GM12874 (cell line): ENCODE measurements around the gene COBLL1.

Source experiments
- TF ChIP-seq, protein P1 (sequence below): IDR thresholded peaks from 2 replicates; pipeline ENCODE4 v1.5.1; 2011; ENCODE audit warnings: low read depth, mild to moderate bottlenecking, control low read depth, low read length, moderate library complexity; ENCODE audit not compliant: insufficient read depth

The COBLL1 gene

DNA sequence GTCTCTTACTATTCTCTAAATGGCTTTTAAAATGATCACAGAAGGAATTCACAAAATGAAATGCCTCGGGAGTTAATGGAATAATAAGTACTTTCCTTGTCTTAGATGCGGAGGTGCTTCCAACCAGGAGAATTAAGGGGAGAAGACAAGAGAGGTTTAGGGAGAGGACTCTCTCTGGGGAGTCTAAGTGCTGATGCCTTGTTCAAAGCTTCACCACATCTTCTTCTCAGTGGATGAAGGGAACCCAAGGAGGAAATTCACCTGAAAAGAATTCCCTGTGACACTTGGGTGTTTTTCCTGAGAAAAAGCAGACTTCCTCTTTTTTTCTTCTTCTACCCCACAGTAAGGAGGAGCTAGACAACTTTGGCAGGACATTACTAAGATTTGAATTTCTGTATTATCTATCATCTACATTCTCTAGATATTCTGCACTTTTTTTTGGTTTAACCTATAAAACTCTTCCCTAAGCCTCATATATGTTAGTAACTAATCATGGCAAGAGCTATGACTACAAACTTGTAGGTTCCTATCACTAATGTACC lies 150.2 kb downstream of the COBLL1 start:
- TF ChIP-seq, protein P1, sequence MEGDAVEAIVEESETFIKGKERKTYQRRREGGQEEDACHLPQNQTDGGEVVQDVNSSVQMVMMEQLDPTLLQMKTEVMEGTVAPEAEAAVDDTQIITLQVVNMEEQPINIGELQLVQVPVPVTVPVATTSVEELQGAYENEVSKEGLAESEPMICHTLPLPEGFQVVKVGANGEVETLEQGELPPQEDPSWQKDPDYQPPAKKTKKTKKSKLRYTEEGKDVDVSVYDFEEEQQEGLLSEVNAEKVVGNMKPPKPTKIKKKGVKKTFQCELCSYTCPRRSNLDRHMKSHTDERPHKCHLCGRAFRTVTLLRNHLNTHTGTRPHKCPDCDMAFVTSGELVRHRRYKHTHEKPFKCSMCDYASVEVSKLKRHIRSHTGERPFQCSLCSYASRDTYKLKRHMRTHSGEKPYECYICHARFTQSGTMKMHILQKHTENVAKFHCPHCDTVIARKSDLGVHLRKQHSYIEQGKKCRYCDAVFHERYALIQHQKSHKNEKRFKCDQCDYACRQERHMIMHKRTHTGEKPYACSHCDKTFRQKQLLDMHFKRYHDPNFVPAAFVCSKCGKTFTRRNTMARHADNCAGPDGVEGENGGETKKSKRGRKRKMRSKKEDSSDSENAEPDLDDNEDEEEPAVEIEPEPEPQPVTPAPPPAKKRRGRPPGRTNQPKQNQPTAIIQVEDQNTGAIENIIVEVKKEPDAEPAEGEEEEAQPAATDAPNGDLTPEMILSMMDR: no peak

GRCh38 chr2:164690361-164690760 lies 151.3 kb downstream of the COBLL1 start:
- TF ChIP-seq, protein P1: no peak

DNA sequence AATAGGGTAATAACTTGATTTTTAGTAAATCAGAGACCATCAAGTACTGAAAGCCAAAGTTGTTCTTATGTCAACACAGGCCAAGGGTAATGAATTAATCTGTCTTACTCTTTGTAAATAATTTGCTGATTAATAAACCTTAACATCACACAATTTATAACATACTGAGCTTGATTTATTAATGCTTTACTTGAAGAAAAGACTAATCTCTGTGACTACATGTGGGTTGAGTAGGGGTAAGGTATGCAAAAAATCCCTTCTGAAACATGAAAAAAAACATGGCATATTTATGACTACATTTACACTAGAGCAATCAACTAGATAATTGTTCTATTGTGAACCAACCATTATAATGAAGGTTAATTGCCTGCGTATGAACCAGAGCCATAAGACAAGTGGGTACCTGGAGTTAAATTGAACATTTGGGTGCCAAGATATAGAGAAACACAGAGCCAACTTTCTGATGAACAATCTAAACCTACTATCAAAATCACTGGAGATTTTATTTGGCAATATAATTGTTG lies 152.7 kb downstream of the COBLL1 start:
- TF ChIP-seq, protein P1: no peak

- TF ChIP-seq, protein P1: no peak
These were observed 160.6 kb downstream of the COBLL1 start for GRCh38 chr2:164681009-164681408.

DNA sequence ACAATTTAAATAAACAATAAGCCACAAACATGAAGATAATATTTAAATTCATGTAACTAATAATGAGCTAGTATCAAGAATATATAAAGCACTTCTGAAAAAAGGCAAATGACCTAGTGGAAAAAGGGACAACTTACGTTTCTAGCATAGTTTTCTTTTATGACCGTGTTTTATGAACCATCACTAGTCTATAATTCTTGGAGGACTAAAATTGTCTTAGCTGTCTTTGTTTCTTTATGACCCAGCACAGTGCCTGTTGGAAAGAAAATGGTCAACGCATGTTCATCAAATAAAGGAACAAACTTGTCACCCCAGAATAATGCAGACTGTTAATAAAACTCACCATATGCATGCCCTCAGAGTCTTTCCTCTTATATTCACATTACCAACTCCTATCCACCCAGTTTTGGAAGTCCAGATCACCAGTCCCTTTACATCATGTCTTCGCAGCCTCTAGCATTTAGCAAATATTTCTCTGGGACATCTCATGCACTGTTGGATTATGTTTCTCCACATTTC lies 162.9 kb downstream of the COBLL1 start:
- TF ChIP-seq, protein P1: no peak

DNA sequence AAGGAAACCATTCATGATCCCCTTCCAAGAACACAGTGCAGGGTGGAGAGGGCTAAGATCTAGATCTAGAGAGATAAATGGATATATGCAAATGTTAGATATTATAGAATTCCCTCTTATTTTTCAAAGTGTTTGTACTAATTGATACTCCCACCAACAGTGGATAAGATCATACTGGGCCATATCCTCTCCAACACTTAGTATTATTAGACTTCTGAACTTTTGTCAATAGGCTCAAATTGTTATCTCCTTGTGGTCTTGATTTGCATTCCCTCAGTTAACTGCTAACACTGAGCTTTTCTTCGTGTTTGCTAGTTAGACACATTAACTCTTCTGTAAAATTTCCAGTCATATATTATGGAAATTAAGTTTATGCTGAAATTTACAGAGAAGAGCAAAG lies 163.9 kb downstream of the COBLL1 start:
- TF ChIP-seq, protein P1: no peak

DNA sequence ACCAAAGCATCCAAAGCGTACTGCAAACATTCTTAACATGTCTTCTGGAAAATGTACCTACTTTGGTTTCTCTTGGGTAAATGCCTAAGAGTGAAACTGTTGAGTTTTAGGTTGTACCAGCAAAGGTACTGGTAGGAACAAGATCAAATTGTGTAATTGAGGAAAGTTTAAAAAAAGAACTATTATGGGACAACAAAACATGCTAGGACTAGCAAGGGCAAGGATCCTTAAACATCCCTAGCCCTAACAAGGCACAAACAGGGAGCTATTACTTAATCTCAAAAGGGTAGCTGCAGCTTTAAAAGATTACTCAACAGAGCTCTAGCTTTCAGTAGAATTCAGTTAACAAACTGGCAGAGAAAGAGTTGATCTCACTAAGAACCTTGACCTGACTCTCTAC lies 164.4 kb downstream of the COBLL1 start:
- TF ChIP-seq, protein P1: no peak
